Measurements from ENCODE around the gene MYO1C. TPM values are rescaled to one million over a fixed set of nuclear protein-coding genes. Genes with fewer than 3 reads are reported as not detected.

MYO1C gene
- total and polyA plus RNA-seq, 12 donors, result 11.6 to 103 (median 71.3) TPM

- 91 to 99% (median 97%) methylated on average over 4 of the region's 4 CpGs for WGBS, 4 donors
Observed at GRCh38 chr17:1442187-1442586, 50.3 kb downstream of the MYO1C start.

DNA sequence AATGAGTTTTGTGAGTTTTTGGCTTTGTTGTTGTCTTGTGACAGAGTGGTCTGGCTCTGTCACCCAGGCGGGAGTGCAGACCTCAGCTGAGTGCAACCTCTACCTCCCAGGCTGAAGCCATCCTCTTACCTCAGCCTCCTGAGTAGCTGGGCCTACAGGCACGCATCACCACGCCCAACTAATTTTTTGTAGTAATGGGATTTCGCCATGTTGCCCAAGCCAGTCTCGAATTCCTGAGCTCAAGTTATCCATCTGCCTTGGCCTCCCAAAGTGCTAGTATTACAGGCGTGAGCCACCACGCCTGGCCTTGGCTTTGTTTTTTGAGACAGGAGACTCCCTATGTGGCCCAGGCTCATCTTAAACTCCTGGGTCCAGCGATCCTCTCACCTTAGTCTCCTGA is 51.6 kb downstream of the MYO1C start:
- TF ChIP-seq CTCF (IDR thresholded peaks at IDR 0.05), result no peak
- TF ChIP-seq POLR2A (IDR thresholded peaks at IDR 0.05), result no peak
- no peaks in the 10 kb centered on the region for H3K27me3 ChIP-seq
- WGBS, 4 donors, result 91 to 97% (median 93%) methylated on average over 8 of the region's 8 CpGs
- peaks cover 11 to 14% of the 10 kb centered on the region in 2 donors for H3K4me1 ChIP-seq (replicated peaks in 1 of 2)
- peaks cover 0 to 12% of the 10 kb centered on the region in 2 donors for H3K36me3 ChIP-seq (replicated peaks in 1 of 2)
- intact Hi-C loops (cut with DNase I), result no loop called here
- no peak overlapping the region for H3K4me3 ChIP-seq
- DNase-seq, result no peak
- H3K27ac ChIP-seq, result peak overlapping the region in 1 of 5 donors; percentile 9
- H3K9me3 ChIP-seq (replicated peaks in 1 of 3), result no peaks in the 10 kb centered on the region

More at GRCh38 chr17:1442187-1442586, 50.3 kb downstream of the MYO1C start:
- intact Hi-C loops (cut with DNase I), result no loop called here
- H3K27me3 ChIP-seq, result no peaks in the 10 kb centered on the region
- no peak for DNase-seq
- H3K36me3 ChIP-seq (replicated peaks in 1 of 2), result no peaks in the 10 kb centered on the region
- H3K4me3 ChIP-seq, result no peak overlapping the region
- H3K4me1 ChIP-seq (replicated peaks in 1 of 2), result peaks cover 11 to 14% of the 10 kb centered on the region in 2 donors
- no peak overlapping the region for H3K27ac ChIP-seq
- TF ChIP-seq CTCF (IDR thresholded peaks at IDR 0.05) (no peak), POLR2A (IDR thresholded peaks at IDR 0.05) (no peak)
- H3K9me3 ChIP-seq (replicated peaks in 1 of 3), result no peaks in the 10 kb centered on the region

GRCh38 chr17:1438593-1439083 is 53.8 kb downstream of the MYO1C start:
- intact Hi-C loops (cut with DNase I), result no loop called here

GRCh38 chr17:1435326-1435725 is 57.2 kb downstream of the MYO1C start:
- Histone ChIP-seq H3K27me3 (no peaks in the 10 kb centered on the region), H3K9me3 (replicated peaks in 1 of 3) (no peaks in the 10 kb centered on the region), H3K4me1 (replicated peaks in 1 of 2) (peaks cover 23 to 48% of the 10 kb centered on the region in 2 donors), H3K27ac (peak overlapping the region in 3 of 5 donors; percentile 25 to 58 (median 47)), H3K4me3 (no peak overlapping the region), H3K36me3 (replicated peaks in 1 of 2) (peaks cover 0 to 24% of the 10 kb centered on the region in 2 donors)
- TF ChIP-seq CTCF (IDR thresholded peaks at IDR 0.05) (no peak), POLR2A (IDR thresholded peaks at IDR 0.05) (no peak)
- intact Hi-C loops (cut with DNase I), result no loop called here
- DNase-seq, result peak in 3 of 7 donors; percentile 38 to 53 (median 50)
- WGBS, 4 donors, result 62 to 82% (median 73%) methylated on average over 3 of the region's 3 CpGs

More at GRCh38 chr17:1438593-1439083, 53.8 kb downstream of the MYO1C start:
- WGBS, 4 donors, result 42 to 69% (median 53%) methylated on average over 8 to 11 of the region's 11 CpGs
- DNase-seq, result peak in 5 of 7 donors; percentile 46 to 76 (median 56)
- Histone ChIP-seq H3K9me3 (replicated peaks in 1 of 3) (no peaks in the 10 kb centered on the region), H3K27me3 (no peaks in the 10 kb centered on the region), H3K27ac (peak overlapping the region in 4 of 5 donors; percentile 7 to 83 (median 71)), H3K4me3 (peak overlapping the region in 1 of 4 donors; percentile 16), H3K36me3 (replicated peaks in 1 of 2) (peaks cover 0 to 24% of the 10 kb centered on the region in 2 donors), H3K4me1 (replicated peaks in 1 of 2) (peaks cover 11 to 36% of the 10 kb centered on the region in 2 donors)
- TF ChIP-seq POLR2A (IDR thresholded peaks at IDR 0.05) (peak in 1 of 2 donors; percentile 50), CTCF (IDR thresholded peaks at IDR 0.05) (no peak)
